ENCODE data around the gene CBFA2T3.
"Not testable (repeated sequence)": the region's sequence is repeated elsewhere in the genome, so short reads cannot be mapped to it uniquely, and the experiment has no call there.

Gene CBFA2T3

DNA sequence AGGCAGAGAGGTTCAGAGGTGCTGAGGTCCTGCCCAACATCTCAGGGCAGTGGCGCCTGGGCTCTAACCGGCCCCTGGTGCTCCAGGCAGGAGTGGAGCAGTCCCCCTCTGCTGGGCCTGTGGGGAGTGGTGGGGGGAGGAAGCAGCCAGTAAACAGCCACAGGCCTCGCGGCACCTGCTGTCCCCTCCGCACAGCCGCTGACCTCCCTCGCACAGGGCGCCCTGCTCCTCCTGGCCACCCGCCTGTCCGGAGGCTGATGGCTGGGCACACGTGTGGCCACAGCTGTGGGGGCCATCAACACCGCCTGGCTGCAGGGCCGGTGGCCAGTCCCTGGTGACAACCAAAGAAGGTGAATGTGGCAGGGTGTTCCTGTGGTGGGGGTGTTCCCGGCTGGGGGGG lies 73.7 kb downstream of the CBFA2T3 start:
- DNase-seq, result no peak

DNA sequence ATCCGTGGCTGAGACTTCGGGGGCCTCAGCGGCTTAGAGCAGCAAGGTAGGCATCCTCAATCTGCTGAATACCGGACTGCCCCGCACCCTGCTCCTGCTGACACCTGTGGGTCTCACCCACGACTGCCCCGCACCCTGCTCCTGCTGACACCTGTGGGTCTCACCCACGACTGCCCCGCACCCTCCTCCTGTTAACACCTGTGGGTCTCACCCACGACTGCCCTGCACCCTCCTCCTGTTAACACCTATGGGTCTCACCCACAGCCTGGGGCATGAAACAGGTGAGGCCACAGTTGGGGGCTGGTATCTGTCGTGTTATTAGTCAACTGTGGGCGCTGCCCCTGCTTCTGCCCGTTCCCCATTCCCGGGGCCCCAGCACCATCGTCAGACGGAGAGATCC lies 74.3 kb downstream of the CBFA2T3 start:
- DNase-seq, result no peak

GRCh38 chr16:88901718-88902337 lies 75.2 kb downstream of the CBFA2T3 start:
- DNase-seq, result no peak

GRCh38 chr16:88900662-88901052 lies 76.3 kb downstream of the CBFA2T3 start:
- no peak for DNase-seq

DNA sequence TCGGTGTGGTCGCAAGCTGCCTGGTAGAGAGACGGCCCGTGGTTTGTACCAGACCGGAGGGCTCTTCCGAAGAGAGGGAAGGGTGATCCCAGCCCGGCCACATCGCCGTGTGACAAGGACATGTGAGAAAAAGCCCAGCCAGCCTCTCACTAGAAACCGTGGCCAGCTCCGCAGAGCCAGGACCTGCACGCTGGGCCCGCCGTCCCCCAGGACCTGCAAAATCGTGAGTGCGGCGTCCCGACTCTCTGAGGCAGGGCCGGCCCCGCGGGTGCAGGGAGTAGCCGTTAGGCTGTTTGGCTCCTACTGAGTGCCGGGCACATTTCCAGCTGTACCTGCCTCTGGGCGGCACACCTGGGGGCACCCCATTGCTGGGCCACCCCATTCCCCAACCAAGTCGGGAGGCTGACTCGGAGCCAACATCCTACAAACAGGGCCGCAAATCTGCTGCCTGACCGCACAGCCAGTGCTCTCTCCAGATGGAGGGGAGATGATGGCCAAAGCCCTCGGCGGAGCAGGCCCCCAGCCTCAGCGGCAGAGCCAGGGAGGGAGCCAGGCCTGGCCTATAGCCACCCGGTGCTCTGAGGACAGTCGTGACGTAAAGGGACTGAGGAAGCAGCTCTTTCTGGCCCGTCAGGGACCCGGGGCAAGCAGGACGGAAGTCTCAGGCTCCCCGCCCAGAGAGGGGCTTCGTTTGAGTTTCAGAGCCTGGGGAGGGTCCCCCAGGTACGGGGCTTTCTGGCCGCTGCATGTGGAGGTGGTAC lies 76.9 kb downstream of the CBFA2T3 start:
- DNase-seq, result no peak

GRCh38 chr16:88897696-88898425 lies 79.1 kb downstream of the CBFA2T3 start:
- DNase-seq, result no peak

- no peak for DNase-seq
Measured at GRCh38 chr16:88896238-88897070, 80.6 kb downstream of the CBFA2T3 start.

- DNase-seq, result no peak
Measured at GRCh38 chr16:88895335-88895734, 81.7 kb downstream of the CBFA2T3 start.

DNA sequence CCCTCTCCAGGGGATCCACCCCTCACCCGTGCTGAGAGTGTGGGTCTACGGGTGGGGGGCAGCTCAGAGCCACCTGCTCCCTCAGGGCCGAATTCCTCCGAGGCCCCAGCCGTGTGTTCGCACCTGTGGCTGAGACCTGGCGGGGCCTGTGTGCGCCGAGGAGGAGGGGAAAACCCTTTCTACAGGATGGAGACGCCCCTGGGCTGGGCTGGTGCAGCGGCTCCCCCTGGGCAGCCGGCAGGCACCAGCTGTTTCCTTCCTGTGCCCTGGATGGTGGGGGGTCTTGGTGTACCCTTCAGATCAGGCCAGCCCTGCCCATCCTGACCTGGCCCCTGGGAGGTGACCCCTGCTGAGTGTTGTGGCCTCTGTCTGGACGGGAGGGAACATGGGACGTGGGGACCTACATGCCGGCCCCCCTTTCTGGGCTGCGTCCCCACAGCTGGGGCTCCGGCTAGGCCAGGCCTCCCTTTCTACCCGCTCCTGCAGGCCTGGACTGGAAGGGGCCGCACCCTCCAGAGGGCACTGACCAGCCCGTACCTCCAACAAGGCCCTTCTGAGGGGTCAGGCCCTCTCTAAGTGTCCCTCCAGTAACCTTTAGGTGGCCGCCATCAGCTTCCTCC lies 82.2 kb downstream of the CBFA2T3 start:
- DNase-seq, result no peak

DNA sequence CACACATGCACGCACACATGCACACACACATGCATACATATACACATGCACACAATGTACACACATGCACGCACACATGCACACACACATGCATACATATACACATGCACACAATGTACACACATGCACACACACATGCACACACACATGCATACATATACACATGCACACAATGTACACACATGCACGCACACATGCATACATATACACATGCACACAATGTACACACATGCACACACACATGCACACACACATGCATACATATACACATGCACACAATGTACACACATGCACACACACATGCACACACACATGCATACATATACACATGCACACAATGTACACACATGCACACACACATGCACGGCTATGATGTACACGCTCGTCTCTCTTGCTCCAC lies 82.7 kb downstream of the CBFA2T3 start:
- not testable (repeated sequence) for DNase-seq

- DNase-seq, result no peak
Measured at GRCh38 chr16:88893127-88893968, 83.7 kb downstream of the CBFA2T3 start.

- no peak for DNase-seq
Measured at GRCh38 chr16:88892065-88892464, 84.9 kb downstream of the CBFA2T3 start.

DNA sequence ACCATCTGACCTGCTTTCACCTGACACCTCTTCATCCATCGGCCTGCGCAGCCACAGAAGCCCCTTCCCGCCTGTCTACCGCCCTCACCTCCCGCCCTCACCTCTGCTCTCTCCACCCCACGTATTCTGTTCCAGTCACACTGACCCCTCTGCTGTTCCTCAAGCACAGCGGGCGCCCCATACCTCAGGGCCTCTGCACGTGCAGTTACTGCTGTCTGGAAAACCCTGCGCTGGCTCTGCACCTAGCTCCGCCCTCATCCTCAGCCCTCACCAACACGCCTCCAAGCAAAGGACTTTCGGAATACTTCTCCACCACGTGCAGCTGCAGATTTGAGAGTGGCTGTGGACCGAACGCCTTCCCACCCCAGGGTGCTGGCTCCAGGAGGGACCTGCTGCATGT lies 85.9 kb downstream of the CBFA2T3 start:
- no peak for DNase-seq

DNA sequence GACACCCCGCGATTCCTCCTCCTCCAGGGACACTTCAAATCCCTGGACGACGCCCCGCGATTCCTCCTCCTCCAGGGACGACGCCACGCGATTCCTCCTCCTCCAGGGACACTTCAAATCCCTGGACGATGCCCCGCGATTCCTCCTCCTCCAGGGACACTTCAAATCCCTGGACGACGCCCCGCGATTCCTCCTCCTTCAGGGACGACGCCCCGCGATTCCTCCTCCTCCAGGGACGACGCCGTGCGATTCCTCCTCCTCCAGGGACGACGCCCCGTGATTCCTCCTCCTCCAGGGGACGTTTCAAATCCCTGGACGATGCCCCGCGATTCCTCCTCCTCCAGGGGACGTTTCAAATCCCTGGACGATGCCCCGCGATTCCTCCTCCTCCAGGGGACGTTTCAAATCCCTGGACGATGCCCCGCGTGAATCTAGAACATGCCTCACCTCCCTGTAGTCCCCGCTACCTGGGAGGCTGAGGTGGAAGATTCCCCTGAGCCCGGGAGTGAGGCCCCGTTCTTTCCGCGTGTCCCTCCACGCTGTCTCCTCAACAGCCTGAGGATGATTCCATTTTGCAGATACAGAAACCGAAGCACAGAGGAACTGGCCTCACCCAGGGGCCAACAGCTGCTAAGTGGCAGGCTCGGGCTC lies 87.2 kb downstream of the CBFA2T3 start:
- not testable (repeated sequence) for DNase-seq

DNA sequence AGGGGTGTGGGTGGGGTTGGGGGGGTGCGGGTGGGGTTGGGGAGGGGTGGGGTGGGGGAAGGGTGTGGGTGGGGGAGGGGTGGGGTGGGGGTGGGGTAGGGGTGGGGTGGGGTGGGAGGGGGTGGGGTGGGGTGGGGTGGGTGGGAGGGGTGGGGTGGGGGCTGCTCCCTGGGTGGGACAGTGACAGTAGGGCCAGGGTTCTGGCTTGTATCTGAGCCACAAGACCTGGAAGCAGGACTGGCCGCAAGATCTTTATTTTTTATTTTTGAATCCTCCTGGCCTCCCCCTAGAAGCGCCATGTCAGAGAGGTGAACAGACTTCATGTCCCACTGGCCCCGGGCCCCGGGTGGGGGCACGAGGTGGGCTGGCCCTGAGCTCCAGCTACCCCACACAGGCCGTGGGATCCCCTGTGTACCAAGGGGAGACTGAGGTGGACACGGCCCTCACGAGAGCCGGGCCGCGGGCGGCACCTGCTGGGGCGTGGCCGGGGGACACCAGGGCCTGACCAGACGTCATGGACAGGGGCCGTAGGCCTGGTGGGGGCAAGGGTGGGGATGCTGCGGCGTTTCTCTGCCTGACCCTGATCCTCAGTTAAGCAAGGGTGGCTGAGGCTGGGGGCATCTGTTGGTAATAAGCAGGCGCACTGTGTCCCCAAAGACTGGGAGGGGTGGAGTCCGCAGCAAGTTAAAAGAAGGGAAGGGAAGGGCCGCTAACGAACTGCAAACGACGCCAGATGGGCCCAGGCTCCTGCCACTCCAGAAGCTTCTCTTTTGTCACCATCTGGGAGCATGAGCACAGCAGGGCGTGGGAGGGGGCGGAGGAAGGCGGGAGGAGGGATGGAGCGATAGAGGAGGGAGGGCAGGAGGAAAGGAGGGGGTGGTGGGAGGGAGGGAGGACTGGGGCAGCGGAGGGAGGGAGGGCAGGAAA lies 88.3 kb downstream of the CBFA2T3 start:
- DNase-seq, result no peak

- DNase-seq, result no peak
Measured at GRCh38 chr16:88888057-88888456, 89.0 kb downstream of the CBFA2T3 start.

DNA sequence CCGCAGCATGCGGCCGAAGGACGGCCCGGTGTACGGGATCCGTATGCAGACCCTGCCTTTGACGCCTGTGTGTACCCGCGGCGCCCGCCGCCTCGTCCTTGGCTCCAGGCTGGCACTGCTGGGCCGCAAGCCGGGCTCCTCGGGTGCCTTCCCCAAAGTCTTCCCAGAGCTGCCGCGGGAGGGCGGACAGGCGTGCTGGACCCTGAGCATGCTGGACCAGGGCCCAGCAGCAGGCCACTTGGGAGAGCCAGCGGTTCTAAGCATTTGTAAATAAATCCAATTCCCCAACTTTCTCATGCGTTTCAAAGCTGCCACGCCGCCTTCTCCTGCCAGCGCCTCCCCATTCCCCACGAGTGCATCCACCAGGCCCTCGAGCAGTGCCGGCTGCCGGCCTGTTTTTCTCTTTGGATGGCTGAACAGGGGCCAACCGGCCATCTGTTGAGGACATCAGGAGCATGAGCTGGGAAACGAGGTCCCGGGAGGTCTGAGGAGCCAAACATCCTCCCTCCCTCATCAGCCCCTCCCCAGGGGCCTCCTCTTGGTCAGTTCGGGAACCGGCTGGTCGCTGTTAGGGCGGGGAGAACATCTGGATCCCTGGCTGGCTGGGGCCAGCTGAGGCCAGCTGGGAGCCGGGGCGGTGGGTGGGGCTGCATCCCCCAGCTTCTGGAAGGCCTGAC lies 90.0 kb downstream of the CBFA2T3 start:
- no peak for DNase-seq

GRCh38 chr16:88886420-88886844 lies 90.6 kb downstream of the CBFA2T3 start:
- DNase-seq, result no peak

GRCh38 chr16:88885693-88886280 lies 91.2 kb downstream of the CBFA2T3 start:
- DNase-seq, result no peak

Measured in CD4-positive, alpha-beta T cell treated with Interleukin-10 for 1 hour (primary cell).